GM21619 (cell line): ENCODE data around the gene SULT1C4.

ENCODE experiments used
- ATAC-seq: cut with Tn5 transposase; IDR thresholded peaks from one replicate; pipeline ENCODE4 v1.9.1; 2021; ENCODE audit not compliant: unreplicated experiment

SULT1C4 gene

GRCh38 chr2:108369153-108369552, 8.6 kb upstream of the SULT1C4 start:
- no peak for ATAC-seq

DNA sequence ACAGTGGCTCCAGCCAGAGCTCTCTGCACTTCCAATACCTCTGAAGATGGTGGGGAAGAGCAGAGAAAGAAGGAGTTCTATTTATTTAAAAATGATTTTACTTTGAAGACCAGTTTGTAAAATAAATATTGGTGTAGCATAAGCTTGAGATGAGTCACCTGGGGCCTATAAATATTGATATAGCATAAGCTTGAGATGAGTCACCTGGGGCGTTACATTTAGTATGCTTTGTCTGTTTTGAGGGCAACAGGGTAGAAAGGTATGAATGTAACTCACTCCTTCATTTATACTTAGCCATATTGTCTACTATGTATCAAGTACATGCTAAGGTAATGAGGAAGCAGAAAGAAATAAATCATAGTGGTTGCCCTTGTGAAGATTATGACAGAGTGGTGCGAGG, 7.7 kb upstream of the SULT1C4 start:
- no peak for ATAC-seq

DNA sequence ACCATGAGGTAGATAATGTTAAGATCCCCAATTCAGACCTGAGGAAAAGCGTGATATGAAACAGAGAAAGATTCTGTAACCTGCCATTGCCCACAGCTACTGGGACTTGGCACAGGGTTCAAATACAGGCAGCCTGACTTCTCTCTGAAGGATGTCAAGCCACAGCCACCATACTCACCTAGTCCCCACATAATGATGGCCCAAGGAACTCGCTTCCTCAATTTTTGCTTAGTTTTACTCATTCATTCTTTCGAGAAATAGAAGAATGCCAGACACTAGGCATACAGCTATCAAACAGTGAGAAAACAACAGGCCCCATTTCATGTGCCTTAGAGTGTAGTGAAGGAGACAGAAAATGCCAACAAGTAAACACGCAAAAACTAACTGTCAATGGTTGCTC, 980 bp upstream of the SULT1C4 start:
- ATAC-seq = no peak

GRCh38 chr2:108377401-108377800, 353 bp upstream of the SULT1C4 start:
- no peak for ATAC-seq

- ATAC-seq = no peak
Measured at GRCh38 chr2:108378851-108379250, 1.1 kb downstream of the SULT1C4 start.

DNA sequence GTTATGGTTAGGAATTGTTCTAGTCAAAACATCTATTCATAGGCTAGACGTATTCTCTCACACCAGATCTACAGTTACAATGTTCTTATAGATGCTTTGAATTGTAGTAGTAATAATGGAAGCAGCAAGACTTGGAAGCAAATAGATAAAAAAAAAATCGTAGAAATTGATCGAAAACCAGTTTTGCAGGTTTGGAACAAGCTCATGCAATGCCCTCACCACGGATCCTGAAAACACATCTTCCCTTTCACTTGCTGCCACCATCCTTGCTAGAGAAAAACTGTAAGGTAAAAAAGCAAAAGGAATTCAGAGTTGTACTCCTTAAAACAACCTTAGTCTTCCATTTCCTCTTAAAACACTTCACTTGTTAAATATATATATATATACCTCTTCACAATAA, 4.4 kb downstream of the SULT1C4 start:
- ATAC-seq = no peak

- peak; percentile 33 for ATAC-seq
Measured at GRCh38 chr2:108383146-108383830, 5.5 kb downstream of the SULT1C4 start.

- no peak for ATAC-seq
Measured at GRCh38 chr2:108384662-108385393, 7.1 kb downstream of the SULT1C4 start.

- ATAC-seq = peak; percentile 91
Measured at GRCh38 chr2:108385411-108386071, 7.8 kb downstream of the SULT1C4 start.

GRCh38 chr2:108388045-108388444, 10.3 kb downstream of the SULT1C4 start:
- ATAC-seq = no peak

DNA sequence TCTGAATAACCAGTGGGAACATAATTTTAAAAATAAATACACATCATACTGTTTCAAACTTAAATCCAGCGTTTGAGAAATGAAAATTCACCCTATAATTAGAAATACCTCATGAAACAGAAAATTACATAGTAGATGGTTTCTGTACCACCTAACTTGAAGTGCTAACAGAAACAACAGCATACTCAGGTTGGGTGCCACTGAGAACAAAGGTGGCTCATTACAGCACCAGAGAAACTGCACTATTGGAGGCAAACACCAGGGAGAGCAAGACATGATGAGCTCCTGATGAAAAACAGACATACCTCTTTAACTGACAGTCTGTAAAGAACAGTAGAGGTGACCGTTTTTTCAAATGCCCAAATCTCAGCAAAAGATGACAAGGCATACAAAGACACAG, 12.6 kb downstream of the SULT1C4 start:
- no peak for ATAC-seq

DNA sequence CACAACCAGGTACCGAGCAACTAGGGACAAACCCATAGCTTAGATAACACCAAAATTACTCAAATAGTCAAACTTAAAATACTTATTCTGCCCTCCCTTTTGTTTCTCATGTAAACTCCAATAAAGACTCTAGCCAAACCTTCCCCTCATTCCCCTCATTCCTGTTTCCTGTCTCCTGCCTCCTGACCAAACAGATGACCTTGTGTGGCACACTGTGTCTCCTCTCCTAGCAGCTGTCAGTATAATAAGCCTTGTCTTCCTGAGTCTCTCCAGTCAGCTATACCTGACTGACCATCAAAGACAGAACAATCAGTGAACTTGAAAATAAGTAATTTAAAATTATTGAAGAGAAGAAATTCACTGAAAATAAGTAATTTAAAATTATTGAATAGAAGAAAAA, 14.3 kb downstream of the SULT1C4 start:
- ATAC-seq = no peak

GRCh38 chr2:108393197-108393596, 15.4 kb downstream of the SULT1C4 start:
- ATAC-seq = no peak

DNA sequence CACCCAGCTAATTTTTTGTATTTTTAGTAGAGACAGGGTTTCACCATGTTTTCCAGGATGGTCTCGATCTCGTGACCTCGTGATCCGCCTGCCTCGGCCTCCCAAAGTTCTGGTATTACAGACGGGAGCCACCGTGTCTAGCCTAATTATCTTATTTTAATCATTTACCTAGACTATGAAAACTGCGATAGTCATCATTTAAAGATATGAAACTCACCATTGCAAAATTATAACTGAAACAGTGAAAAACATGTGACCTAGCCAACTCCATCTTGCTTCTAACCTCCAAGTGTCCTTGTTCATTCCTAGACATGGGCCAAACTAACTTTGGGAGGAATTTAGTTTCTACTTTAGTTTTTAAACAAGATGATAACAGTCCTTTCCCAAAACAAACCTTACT, 17.4 kb downstream of the SULT1C4 start:
- ATAC-seq = no peak

GRCh38 chr2:108396845-108397244, 19.1 kb downstream of the SULT1C4 start:
- ATAC-seq = no peak

DNA sequence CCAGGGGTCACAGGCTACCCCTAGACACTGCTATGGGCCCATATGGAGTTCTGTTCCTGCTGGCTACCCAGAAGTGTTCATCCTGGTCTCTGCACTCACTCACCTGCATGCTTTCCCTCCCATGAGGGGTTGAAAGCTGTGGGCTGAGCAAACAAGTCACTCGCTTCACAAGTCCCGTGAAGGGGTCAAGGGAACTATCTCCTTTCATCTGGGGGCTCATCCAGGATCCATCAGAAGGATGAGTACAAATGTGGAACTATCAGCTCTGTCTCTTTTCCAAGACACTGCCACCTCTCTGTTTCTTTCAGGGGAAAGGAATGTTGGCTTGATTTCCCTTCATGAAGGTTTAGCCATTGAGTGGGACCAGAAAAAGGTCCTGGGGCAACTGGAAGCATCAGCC, 21.7 kb downstream of the SULT1C4 start:
- ATAC-seq = no peak

DNA sequence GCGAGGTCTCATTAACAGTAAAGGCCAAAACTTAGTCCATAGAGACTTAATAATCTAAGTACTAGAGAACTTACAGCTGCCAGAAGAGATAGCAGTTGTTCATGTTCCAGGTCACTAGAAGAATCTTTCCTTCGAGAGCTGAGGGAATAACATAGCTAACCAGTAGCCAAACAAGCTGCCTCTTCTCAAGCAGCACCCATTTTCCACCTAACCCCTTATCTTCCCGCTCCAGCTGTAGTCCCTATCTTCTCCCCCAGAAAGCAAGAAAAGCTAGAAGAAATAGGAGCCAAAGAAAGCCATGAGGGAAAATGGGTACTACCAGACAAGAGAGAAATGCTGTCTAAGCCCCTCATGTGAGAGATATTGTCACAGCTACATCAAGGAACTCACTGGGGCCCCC, 24.0 kb downstream of the SULT1C4 start:
- no peak for ATAC-seq

DNA sequence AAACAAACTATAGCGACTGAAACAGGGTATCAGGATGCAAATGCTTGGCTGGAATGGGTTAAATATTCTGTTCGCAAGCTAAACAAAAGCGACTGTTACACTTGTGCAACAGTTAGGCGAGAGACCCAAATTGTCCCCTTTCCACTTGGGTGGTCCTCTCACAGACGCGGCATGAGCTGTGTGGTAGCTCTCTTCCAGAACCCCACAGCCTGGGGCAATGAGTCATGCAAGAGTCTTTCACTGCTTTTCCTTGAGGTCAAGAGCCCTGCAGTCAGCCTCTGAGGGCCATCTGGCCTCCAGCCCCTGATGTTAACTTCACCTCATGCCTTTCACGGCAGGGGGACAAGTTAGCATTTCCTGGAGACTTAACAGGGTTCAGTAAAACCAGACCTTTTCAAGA, 25.7 kb downstream of the SULT1C4 start:
- ATAC-seq = no peak

GRCh38 chr2:108404784-108405397, 27.1 kb downstream of the SULT1C4 start:
- ATAC-seq = no peak

DNA sequence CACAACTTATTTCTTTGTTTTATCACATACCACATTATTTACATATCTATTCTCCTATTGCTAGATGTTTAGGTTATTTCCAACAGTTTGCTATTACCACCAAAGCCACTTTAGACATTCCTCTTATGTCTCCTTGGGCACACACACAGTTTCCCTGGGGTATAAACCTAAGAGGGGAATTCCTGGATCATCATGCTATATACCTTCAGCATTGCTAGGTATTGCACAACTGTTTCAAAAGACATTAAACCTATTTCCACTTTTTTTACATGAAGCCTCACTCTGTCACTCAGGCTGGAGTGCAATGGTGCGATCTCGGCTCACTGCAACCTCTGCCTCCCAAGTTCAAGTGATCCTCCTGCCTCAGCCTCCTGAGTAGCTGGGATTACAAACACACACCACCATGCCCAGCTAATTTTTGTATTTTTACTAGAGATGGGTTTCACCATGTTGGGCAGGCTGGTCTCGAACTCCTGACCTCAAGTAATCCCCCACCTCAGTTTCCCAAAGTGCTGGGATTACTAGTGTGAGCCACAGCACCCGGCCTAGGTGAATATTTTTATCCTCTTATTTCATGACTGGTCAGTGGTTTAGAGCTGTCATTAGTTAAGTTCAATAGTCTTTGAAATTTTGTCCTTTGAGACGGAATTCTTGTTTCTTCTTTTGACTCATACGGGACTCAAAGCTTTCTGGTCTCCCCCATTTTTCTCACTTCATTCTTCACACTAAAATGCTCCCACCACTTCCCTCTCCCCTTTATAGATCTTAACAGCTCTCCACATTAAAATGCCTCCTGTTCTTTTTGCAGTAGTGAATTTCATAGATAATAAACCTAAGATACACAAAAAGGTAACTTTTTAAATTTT, 30.3 kb downstream of the SULT1C4 start:
- ATAC-seq = no peak

DNA sequence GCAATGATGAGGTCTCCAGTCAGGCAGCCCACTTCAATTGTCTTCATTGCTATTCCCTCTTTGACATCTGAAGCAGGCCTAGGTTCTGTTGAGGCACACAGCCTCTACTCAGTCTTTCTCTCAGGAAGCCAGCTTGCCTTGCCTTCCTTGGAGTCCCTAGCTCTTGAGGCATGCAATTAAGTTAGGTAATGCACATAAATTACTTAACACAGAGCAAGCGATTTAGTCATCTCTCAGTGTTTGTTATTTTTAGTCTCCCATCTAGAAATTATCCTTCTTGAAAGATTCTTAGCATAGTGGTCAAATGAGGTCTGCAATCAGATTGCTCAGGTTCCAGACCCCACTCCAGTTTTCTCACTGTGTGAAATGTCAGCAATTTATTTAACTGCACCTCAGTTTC, 32.0 kb downstream of the SULT1C4 start:
- no peak for ATAC-seq
